CD4-positive, alpha-beta T cell (primary cell): ENCODE results near the gene MCRIP1. TPM values are rescaled to one million over a fixed set of nuclear protein-coding genes. Genes with fewer than 3 reads are reported as not detected.

Experiments
- ATAC-seq: fragments of 200-7000 bp; cut with Tn5 transposase; one replicate; pipeline ENCODE4 v1.10.0; 2022; ENCODE audit warnings: mild to moderate bottlenecking; ENCODE audit not compliant: poor library complexity
- CTCF ChIA-PET: fragments of 350-600 bp; sonication (Branson Sonifier 250); formaldehyde crosslinking; loops from one replicate; lab custom pipeline; 2021; ENCODE audit warnings: antibody characterized with exemption, inconsistent platforms; lab: Charles Lee
- POLR2A ChIA-PET: fragments of 350-600 bp; sonication (Branson Sonifier 250); formaldehyde crosslinking; loops from one replicate; lab custom pipeline; 2021; ENCODE audit warnings: antibody characterized with exemption, inconsistent platforms; lab: Charles Lee
- DNase-seq, 14 experiments: peaks; one replicate each; pipeline ENCODE4 v3.0.0-alpha.2; 2013 to 2020; ENCODE audit warnings: mixed read lengths in 2 of 14
- H3K27ac ChIP-seq, 2 donors: one replicate each; pipeline versions ENCODE4 v1.5.1 to v1.7.0; 2013; ENCODE audit warnings: low read length in 2 of 2, low read depth in 1 of 2, mild to moderate bottlenecking in 1 of 2
- H3K27me3 ChIP-seq, 2 experiments: 1 replicate in 1 of 2; 2 replicates in 1 of 2; pipeline versions ENCODE4 v1.6.1 to v1.7.0; 2013; ENCODE audit warnings: low read length in 2 of 2, control low read depth in 1 of 2, mild to moderate bottlenecking in 1 of 2, moderate library complexity in 1 of 2; ENCODE audit not compliant: insufficient read depth in 2 of 2, control insufficient read depth in 1 of 2
- H3K36me3 ChIP-seq: one replicate; pipeline ENCODE4 v1.6.1; 2013; ENCODE audit warnings: low read length, control low read depth; ENCODE audit not compliant: insufficient read depth
- H3K4me1 ChIP-seq: one replicate; pipeline ENCODE4 v1.6.1; 2013; ENCODE audit warnings: low read length, control low read depth; ENCODE audit not compliant: insufficient read depth
- H3K4me3 ChIP-seq: one replicate; pipeline ENCODE4 v1.5.1; 2013; ENCODE audit warnings: mild to moderate bottlenecking, low read length, moderate library complexity
- H3K9me3 ChIP-seq, 2 experiments: 1 replicate in 1 of 2; 2 replicates in 1 of 2; pipeline versions ENCODE4 v1.6.1 to v1.7.0; 2013; ENCODE audit warnings: low read length in 2 of 2, mild to moderate bottlenecking in 2 of 2, control low read depth in 1 of 2, moderate library complexity in 1 of 2; ENCODE audit not compliant: control insufficient read depth in 1 of 2, insufficient read depth in 1 of 2
- H3K27ac Mint-ChIP-seq: one replicate; pipeline ENCODE4 v1.8.0; 2020; ENCODE audit warnings: mixed read lengths
- H3K27me3 Mint-ChIP-seq: one replicate; pipeline ENCODE4 v1.8.0; 2021; ENCODE audit warnings: mixed read lengths
- H3K36me3 Mint-ChIP-seq: one replicate; pipeline ENCODE4 v1.8.0; 2021; ENCODE audit warnings: low read depth, mixed read lengths
- H3K4me1 Mint-ChIP-seq: one replicate; pipeline ENCODE4 v1.8.0; 2021; ENCODE audit warnings: low read depth, mixed read lengths
- H3K4me3 Mint-ChIP-seq: one replicate; pipeline ENCODE4 v1.8.0; 2020; ENCODE audit warnings: mild to moderate bottlenecking, mixed read lengths
- H3K9me3 Mint-ChIP-seq: one replicate; pipeline ENCODE4 v1.8.0; 2020; ENCODE audit warnings: mixed read lengths
- intact Hi-C, 2 experiments: fragments of 100-400 bp; cut with DNase I in 1 of 2; cut with micrococcal nuclease in 1 of 2; formaldehyde crosslinking; loops; one replicate each; pipeline versions ENCODE4 v1.15.1 to v1.9.0; 2023 to 2025; cut with DNase I, micrococcal nuclease
- total RNA-seq, 174 experiments: library from RNA in 2 of 174; stranded (reverse) in 2 of 174; gene quantifications; one replicate each; pipeline ENCODE4 v1.2.3 and lab custom pipeline; 2021 to 2026
- TF ChIP-seq, protein P1 (sequence below): fragments of 200-600 bp; IDR thresholded peaks from one replicate; pipeline ENCODE4 v1.8.0; 2022; ENCODE audit warnings: antibody characterized with exemption, mild to moderate bottlenecking

MCRIP1 gene
- total RNA-seq, 2 experiments from 2014 or later = 36.9 to 37.7 TPM

DNA sequence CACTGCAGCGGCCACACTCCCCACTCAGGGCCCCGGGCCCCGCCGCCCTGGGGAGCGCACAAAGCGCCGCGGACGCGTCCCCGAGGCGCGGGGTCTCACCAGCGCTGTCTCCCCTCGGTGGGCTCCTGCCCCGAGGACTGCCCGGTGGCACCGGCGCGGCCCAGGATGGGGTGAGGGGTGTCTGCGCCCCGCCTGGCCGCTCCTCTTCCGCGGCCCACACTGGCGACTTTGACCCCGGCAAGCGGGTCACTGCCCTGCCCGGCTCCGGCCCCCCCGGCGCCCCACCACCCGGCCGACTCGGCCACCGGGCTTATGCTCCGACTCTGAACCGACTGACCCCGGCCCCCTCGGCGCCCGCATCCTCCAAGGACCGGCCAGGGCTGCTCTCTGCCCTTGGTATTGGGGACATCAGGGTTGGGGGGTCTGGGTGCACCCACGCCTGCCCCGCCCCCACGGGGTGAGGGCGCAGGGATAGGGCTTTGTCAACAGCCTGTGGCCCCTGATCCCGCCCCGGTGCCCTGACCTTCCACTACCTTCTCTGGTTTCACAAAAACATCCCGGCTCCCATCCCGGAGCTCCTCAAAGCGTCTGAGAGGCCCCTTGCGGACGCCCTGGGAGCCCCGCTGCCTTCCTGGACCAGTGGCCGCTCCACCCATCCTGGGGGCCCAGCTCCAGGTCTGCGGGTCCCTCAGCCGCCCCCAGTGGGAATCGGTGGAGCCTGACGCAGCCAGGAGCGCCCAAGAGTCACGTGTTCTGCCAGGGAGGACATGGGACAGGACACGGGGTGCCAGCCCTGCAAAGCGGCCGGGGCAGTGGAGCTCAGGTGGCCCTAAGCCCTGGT, 28.3 kb downstream of the MCRIP1 start:
- ChIA-PET CTCF (no interaction called here), POLR2A (no interaction called here)
- H3K4me1 Mint-ChIP-seq = no peaks in the 10 kb centered on the region
- ATAC-seq (no peak), DNase-seq (no peak)
- H3K27me3 Mint-ChIP-seq = peaks cover 57% of the 10 kb centered on the region
- intact Hi-C loops = no loop called here
- peaks cover 30 to 59% of the 10 kb centered on the region in 2 experiments for H3K27me3 ChIP-seq
- no peaks in the 10 kb centered on the region for H3K36me3 Mint-ChIP-seq
- H3K9me3 ChIP-seq = peaks cover 0 to 11% of the 10 kb centered on the region in 2 experiments
- H3K4me1 ChIP-seq = peaks cover 11% of the 10 kb centered on the region
- no peaks in the 10 kb centered on the region for H3K9me3 Mint-ChIP-seq
- no peak overlapping the region for H3K4me3 ChIP-seq
- no peaks in the 10 kb centered on the region for H3K36me3 ChIP-seq
- no peak overlapping the region for H3K4me3 Mint-ChIP-seq
- no peak overlapping the region for H3K27ac Mint-ChIP-seq
- H3K27ac ChIP-seq = no peak overlapping the region
- TF ChIP-seq, protein P1, sequence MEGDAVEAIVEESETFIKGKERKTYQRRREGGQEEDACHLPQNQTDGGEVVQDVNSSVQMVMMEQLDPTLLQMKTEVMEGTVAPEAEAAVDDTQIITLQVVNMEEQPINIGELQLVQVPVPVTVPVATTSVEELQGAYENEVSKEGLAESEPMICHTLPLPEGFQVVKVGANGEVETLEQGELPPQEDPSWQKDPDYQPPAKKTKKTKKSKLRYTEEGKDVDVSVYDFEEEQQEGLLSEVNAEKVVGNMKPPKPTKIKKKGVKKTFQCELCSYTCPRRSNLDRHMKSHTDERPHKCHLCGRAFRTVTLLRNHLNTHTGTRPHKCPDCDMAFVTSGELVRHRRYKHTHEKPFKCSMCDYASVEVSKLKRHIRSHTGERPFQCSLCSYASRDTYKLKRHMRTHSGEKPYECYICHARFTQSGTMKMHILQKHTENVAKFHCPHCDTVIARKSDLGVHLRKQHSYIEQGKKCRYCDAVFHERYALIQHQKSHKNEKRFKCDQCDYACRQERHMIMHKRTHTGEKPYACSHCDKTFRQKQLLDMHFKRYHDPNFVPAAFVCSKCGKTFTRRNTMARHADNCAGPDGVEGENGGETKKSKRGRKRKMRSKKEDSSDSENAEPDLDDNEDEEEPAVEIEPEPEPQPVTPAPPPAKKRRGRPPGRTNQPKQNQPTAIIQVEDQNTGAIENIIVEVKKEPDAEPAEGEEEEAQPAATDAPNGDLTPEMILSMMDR = no peak

DNA sequence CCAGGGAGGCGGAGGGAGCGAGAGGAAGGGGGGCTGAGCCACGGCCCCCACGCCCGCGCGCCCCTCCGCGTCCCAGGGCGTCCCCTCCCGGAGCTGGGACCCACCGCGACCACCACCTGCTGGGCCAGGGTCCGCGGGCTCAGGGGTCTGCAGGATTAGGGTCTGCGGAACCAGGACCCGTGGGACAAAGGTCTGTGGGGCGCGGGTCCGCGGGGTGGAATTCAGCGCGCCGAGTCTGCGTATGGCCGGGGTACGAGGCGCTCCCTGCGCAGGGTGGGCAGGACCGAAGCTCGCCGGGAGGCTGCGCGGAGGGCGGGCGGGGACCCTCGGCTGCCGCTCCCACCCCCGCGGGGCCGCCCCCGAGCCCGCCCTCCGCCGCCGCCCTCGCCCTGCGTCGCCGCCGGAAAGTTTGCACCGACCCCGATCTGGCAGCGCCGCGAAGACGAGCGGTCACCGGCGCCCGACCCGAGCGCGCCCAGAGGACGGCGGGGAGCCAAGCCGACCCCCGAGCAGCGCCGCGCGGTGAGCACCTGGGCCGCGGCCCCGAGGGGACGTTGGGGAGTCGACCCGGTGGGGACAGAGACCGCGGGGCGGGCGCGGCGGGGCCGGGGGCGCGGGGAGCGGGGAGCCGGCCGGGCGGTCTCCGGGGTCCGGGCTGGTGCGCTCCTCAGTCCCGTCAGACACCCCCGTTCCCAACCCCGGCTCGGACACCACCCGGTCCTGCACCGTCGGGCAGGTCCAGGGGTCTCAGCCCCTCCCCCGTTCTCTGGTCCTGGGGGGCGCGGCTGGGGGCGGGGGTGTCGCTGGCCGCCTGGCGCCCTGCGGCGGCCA, 29.1 kb downstream of the MCRIP1 start, which contains the start of gene GCGR:
TSS of gene GCGR (plus strand) at position 423 of the 831 bp plus-strand sequence. CDS start 4,869 bp downstream, outside the sequence.
- ChIA-PET POLR2A (no interaction called here), CTCF (no interaction called here)
- no peaks in the 10 kb centered on the region for H3K9me3 Mint-ChIP-seq
- peaks cover 11% of the 10 kb centered on the region for H3K4me1 ChIP-seq
- H3K9me3 ChIP-seq = peaks cover 0 to 11% of the 10 kb centered on the region in 2 experiments
- no peaks in the 10 kb centered on the region for H3K36me3 ChIP-seq
- DNase-seq = no peak
- no peak for ATAC-seq
- H3K4me3 ChIP-seq = no peak within 1 kb of the TSS
- no peak within 1 kb of the TSS for H3K27ac Mint-ChIP-seq
- TF ChIP-seq, protein P1 = no peak
- no peak within 1 kb of the TSS for H3K27ac ChIP-seq
- peaks cover 30 to 52% of the 10 kb centered on the region in 2 experiments for H3K27me3 ChIP-seq
- no peaks in the 10 kb centered on the region for H3K4me1 Mint-ChIP-seq
- no peaks in the 10 kb centered on the region for H3K36me3 Mint-ChIP-seq
- H3K27me3 Mint-ChIP-seq = peaks cover 54% of the 10 kb centered on the region
- no peak within 1 kb of the TSS for H3K4me3 Mint-ChIP-seq
- intact Hi-C loops = no loop called here

DNA sequence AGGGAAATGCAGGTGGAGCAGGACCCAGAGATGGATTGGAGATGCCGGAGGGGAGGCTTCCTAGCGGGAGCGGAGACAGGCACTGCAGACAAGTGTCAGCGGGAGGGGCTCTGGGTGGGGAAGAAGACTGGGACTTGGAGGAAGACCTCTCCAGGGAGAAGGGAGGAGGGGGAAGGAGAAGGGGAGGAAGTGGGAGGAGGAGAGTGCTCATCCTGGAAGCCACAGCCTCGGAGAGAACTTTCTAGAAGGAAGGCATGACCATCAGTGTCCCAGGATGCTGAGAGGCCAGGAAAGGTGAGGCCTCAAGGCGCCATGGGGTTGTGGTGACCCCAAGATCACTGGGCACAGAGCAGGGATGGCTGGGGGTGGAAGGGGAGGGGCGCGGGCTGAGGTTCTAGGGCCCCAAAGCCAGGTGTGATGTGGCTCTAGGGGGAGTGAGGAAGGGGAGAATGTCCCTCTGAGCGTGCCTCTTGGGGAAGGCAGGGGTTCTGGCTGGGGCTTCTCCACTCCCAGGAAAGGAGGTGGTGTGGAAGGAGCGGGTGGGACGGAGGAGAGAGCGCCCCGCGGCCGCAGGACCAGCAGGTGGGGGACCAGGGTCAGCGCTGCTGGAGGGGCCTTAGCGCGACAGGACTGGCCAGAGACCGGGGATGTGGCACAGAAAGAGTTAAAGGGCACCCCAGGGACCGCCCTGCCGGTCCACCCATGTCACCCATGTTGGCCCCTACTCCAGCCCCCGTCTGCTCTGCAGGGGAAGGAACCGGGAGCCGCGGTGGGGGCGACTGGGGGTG, 30.0 kb downstream of the MCRIP1 start:
- no peak for DNase-seq
- Histone ChIP-seq H3K4me1 (peaks cover 11% of the 10 kb centered on the region), H3K27ac (no peak overlapping the region), H3K27me3 (peaks cover 30 to 52% of the 10 kb centered on the region in 2 experiments), H3K36me3 (no peaks in the 10 kb centered on the region), H3K9me3 (peaks cover 0 to 11% of the 10 kb centered on the region in 2 experiments), H3K4me3 (no peak overlapping the region)
- ChIA-PET CTCF (no interaction called here), POLR2A (no interaction called here)
- TF ChIP-seq, protein P1 = no peak
- no peak overlapping the region for H3K4me3 Mint-ChIP-seq
- peaks cover 50% of the 10 kb centered on the region for H3K27me3 Mint-ChIP-seq
- no peaks in the 10 kb centered on the region for H3K36me3 Mint-ChIP-seq
- ATAC-seq = no peak
- no peaks in the 10 kb centered on the region for H3K4me1 Mint-ChIP-seq
- no peaks in the 10 kb centered on the region for H3K9me3 Mint-ChIP-seq
- intact Hi-C loops = no loop called here
- H3K27ac Mint-ChIP-seq = no peak overlapping the region
